ENCODE results near the gene C17orf50.

The C17orf50 gene

DNA sequence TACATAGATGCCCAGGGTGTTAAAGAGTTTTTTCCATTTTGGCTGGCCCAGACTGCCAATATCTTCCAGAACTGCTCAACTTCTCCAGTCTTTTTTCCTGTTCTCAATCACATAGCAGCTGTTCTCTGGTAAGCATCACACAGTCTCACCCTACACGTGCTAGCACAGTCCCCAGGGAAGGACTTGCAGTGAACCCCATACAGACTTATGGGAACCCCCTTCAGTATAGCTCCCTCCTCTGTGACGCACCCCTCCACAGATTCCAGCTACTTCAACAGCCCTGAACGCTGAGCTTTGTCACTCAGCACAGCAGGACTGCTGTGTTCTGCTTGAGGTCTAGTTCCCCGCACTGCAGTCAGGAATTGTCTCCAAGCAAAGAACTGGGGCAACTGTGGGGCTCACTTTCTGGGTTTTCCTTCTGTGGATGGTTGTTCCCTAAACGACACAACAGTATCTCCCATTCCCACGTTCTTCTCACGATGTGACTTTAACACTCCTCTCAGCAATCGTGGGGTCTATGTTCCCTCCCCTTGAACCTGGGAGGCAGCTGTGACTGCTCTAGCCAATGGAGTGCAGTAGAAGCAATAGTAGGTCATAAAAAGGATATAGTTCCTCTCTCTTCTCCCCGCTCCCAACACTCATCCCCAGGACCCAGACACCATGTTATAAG, 31.1 kb downstream of the C17orf50 start:
- DNase-seq = no peak

DNA sequence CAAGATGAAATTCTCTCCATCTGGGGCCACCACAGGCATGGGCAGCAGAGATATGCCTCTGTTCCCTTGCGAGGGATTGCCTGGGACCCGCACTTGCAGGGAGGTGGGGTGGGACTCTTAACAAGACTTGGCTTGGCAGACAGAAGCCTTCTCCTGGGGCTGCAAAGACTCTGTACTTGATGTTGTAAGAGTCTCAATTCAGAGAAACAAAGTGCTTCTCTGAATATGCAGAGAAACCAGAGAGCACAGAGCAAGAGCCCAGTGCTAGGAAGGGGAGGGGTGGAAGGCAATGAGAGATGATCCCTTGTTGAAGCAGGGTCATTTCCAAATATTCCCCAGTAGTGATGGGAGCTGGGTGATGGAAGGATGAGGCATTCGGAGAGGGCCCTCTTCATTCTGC, 32.6 kb downstream of the C17orf50 start:
- DNase-seq = no peak

- peak; percentile 35 to 60 for DNase-seq
Observed at GRCh38 chr17:35795007-35795870, 34.6 kb downstream of the C17orf50 start, which contains the start of gene MMP28. Gene MMP28, minus strand, starts transcription at chr17:35795641. Its CDS starts 264 bp downstream, at chr17:35795377.

DNA sequence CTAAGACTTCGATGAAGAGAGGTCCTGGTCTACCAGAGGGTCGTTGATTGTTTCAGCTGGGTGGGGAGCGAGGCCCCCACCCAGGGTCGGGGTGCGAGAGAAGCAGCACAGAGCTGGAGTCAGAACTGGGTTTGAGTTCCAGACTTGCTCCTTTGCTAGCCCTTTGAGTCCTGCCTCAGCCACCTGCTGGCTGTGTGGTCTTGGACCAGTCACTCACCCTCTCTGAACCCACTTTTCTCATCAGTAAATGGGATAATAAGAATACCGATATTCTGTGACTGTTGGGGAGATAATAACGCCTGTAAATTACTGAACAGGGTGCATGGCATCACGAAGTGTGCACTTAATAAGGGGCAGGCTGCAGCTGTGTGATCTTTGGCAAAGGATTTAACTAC, 35.2 kb downstream of the C17orf50 start:
- DNase-seq = no peak

- no peak for DNase-seq
Observed at GRCh38 chr17:35796942-35797341, 36.3 kb downstream of the C17orf50 start.

GRCh38 chr17:35797370-35797769, 36.7 kb downstream of the C17orf50 start:
- no peak for DNase-seq

GRCh38 chr17:35797918-35798317, 37.2 kb downstream of the C17orf50 start:
- DNase-seq = no peak

DNA sequence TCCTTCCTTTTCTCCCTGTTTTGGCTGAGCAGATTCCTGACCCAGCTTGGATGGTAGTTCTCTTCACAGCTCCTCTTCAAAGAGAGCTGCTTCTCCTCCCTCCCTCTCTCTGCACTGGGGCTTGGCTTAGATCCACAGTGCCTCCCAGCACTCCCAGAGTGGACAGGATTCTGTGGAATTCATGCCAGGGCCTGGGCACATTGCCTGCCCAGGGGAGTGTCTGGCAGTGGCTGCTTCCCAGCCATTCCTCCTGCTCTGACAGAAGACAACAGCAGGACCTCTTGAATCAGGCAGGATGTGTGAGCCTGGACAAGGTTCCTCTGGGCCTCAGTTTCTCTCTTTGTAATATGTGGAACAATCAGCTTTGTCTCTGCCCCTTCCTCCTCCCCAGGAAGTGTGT, 39.3 kb downstream of the C17orf50 start:
- DNase-seq = peak; percentile 4 to 17

DNA sequence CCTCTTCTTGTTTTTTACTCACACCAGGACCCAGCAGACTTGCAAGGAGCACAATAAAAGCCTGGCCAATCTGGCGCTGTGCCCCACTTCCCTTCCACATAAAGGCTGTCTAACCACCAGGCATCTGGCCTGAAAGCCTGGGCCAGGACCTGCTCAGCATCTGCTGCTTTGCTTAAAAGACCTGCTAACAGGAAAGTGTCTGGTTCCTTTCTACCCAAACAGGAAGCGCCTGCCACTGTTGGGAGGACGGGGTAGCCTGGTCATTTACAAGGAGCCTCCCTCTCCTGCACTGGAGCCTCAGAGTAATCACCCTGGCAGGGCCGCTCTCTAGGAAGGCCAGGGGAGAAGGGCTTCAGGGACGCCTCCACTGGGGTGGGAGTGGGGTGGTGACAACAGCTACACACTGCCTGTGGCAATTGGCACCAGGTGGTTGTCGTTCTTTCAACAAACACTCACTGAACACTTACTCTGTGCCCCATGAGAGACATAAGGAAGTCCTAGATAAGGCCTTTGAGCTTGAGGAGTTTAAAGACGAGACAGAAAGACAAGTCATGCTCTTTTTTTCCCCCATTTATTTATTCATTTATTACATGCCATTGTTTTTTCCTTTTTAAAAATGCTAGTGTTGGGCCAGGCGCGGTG, 41.0 kb downstream of the C17orf50 start:
- DNase-seq = peak; percentile 8 to 49

DNA sequence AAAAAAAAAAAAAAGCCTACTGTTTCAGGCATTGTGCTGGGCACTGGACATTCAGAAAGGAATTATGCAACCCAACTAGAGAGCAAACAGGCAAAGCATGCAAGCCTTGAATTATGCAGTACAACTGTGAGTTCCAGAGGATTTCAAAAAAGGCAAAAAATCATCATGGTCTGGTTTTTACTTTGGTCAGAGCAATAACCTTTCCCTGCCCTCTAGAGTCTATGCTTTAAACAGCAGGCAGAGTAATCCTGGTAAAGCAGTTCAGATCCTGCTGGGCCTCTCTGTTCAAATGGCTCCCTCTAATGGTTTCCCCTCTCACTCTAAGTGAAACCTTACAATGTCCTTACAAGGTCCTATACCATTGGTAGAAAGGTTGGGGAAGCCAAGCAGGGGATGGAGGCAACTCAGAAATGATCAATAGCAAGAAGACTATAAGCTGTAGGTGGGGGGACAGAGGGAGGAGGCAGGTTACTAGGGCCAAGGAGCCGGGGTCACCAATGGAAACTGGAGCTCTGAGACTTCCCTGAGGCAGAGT, 44.0 kb downstream of the C17orf50 start:
- DNase-seq = peak; percentile 48 to 78

DNA sequence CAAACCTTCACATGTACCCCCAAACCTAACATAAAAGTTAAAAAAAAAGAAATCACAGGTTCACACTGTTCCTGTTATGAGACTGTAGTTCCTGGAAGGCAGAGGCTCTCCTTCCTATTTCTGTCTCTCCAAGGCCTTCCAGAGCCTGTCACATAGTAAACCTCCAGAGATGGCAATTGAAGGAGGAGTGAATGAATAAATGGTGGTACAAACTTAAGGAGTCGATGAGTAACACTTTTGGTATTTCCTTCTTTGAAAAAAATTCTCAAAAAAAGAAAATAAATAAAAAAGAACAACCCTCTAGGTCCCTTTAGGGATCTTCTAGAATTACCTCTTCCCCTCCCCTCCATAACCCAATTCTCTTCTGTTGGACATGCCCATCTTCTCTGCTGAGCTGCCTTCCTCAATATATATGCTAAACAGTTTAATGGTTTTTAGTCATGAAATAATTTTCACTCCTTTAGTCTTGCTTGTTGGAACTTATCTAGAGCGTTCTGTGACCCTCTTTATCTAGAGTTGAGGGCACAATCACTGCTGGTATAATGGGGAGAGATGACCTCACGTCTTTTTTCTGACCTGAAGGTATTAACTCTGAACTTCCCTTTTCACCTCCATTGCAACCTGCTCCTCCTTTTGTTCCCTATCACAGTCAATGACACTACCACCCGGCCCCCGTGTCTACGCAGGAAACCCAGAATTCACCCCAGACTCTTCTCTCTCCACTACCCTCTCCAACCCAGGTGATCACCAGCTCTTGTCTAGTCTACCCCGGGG, 46.9 kb downstream of the C17orf50 start:
- no peak for DNase-seq

- DNase-seq = no peak
Observed at GRCh38 chr17:35808240-35808961, 47.7 kb downstream of the C17orf50 start.

DNA sequence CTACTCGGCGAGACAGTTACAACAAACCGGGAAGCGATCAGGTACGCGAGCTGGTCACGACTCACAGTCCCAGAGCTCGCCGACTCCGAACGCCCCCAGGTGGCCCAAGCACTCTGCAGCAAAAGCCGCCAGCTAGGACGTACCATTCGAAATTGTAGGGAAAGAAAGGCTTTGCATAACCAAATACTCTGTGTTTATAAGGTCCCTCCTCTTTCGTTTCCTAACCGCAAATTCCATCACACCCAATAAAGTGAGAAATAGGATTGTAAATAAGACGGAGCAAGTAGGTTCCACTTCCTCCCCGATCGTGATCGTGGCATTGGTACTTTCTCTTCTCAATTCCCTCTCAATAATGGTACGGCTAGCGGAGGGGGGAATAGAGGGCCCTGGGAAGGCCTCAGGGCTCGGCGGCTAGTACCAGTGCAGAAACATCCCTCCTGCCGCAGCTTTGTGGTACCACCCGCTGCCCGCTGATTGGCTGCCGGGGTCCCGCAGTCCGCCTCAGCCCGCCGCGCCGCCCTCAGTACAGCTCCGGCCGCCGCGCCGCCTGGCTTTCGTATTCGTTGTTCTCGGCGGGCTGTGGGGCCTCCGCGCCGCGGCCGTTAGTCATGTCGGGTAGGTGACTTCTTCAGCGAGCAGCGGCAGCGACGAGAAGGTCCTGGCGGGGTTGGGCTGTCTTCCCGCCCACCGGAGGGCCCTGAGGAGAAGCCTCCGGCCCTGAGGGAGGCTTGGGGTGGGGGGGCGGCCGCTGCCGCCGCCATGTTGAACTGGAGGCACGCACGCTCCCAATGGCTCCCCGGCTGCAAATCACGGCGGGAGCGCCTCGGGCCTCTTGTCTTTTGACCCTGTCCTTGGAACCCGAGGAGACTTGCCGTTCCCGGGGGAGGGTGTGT, 48.5 kb downstream of the C17orf50 start, which contains the start of gene TAF15:
TSS of gene TAF15 (plus strand) at position 523 of the 893 bp plus-strand sequence. CDS start at position 609, 86 bp downstream.
- peak; percentile 99 for DNase-seq

DNA sequence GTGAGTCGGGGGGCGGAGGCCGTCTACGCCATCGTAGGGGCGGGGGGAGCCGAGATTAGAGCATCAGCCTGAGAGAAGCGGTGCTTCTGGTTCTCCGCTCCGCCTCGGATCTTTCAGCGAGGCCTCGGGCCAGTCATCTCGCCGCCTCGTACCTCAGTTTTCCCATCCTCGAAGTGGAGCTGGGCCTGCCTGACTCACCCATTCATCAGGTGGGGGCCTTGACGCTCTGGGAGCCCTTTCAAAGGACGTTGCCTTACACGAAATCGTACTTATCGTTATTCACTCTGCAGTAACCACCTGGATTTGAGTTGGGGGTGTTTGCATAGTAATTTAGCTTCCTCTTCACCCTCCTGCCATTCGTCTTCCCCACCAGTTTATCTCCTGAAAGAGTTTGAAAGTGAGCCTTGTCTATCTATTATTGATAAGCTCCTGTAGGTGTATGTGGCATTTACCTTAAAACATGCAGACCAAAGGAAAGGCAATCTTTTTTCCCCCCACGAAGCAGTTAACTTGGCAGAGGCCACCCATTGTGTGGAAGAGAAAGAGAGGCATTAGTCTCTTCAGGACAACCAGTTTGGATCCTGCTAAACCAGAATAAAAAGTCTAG, 49.3 kb downstream of the C17orf50 start:
- peak in 1 of 2 experiments; percentile 46 for DNase-seq

- no peak for DNase-seq
Observed at GRCh38 chr17:35811759-35812158, 51.1 kb downstream of the C17orf50 start.

- no peak for DNase-seq
Observed at GRCh38 chr17:35812456-35812855, 51.8 kb downstream of the C17orf50 start.

Measured in NCI-H2081 (cell line).